ENCODE measurements around the gene AAGAB.
"Not testable (repeated sequence)": the region's sequence is repeated elsewhere in the genome, so short reads cannot be mapped to it uniquely, and the experiment has no call there.

AAGAB gene, protein sequence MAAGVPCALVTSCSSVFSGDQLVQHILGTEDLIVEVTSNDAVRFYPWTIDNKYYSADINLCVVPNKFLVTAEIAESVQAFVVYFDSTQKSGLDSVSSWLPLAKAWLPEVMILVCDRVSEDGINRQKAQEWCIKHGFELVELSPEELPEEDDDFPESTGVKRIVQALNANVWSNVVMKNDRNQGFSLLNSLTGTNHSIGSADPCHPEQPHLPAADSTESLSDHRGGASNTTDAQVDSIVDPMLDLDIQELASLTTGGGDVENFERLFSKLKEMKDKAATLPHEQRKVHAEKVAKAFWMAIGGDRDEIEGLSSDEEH

DNA sequence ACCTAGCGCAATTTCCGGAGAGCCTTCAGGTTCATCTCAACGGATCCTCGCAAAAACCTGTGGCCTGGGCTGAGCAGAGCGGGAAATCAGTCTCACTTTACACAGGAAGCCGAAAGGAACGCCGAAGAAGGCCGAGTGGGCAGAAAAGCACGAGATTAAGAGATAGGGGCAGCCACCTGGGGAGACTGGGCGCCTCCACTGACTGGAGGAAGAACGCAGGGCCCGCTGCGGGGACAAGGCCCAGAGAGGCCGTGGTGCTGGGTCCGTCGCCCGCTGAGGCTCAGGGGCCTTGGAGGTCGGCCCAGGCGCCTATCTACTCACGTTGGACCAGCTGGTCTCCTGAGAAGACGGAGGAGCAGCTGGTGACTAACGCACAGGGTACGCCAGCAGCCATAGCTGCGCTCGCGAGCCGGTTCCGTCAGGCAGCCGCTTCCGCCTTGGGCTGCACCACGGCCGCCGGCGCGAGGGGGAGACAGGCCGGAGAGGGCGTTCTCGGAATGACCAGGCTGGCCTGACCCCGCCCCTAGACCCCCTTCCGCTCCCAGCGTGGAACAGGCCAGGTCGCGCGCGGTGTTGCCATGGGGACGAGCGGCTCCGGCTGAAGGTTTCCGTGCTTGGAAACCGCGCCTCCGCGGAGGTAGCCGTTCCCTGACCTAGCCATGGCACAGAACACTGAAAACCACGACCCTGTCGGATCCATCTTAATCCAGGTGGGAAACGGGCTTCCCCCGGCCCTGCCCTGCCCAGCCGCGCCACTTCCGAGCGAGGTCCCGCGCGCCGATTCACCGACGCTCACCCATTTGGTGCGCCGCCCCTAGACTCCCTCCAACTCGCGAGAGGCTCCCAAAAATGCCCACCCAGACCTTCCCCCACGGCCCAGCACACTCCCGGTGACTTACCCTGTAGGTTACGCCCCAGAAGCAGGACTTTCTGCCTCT, at the start of gene AAGAB, which contains the start of gene IQCH:
Gene AAGAB, minus strand, starts transcription at position 424 of the 938 bp plus-strand sequence. Its CDS starts 30 bp downstream, at position 394.
Gene IQCH, plus strand, starts transcription at position 549 of the 938 bp plus-strand sequence. Its CDS starts 111 bp downstream, at position 660.
- peak; percentile 99 for DNase-seq (ENCODE audit: low spot score)

DNA sequence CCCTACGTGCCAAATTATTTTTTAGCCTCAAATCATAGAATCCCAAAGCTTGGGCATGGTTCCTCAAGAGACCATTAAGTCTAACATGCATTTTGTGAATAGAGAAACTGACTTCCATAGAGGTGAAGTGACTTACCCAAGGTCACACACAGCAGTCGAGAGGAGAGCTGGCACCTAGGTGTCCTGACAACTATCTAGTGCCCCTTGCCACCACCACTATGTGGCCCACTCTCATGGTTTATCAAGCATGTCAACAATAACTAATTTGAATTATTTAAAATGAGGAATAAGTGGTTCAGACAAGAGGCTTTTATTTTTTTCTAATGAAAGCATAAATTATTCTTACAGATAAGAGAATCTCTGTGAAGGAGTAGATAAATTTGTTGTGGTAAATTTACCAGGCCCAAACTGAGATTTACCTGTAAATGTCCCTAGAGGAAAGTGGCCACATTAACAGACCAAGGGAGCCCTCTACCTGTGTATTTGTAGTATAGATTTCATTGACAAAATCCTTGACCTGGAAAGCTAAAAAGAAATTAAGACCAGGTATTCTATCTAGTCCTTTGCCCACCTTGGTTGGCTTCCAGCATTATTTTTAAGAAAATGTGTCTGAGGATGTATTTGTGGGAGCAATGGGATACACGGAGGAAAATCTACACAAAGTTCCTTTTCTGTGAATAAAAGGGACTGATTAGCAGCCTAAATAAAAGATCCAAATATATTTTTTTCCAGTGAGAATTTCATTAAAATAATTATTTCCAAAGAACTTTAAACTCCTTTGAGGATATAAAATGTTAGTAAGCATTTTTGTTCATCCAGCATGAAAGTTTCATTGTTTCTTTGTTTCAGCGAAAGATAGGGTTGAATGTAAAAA, 49.3 kb upstream of the AAGAB start:
- DNase-seq (ENCODE audit: low spot score): peak; percentile 57

DNA sequence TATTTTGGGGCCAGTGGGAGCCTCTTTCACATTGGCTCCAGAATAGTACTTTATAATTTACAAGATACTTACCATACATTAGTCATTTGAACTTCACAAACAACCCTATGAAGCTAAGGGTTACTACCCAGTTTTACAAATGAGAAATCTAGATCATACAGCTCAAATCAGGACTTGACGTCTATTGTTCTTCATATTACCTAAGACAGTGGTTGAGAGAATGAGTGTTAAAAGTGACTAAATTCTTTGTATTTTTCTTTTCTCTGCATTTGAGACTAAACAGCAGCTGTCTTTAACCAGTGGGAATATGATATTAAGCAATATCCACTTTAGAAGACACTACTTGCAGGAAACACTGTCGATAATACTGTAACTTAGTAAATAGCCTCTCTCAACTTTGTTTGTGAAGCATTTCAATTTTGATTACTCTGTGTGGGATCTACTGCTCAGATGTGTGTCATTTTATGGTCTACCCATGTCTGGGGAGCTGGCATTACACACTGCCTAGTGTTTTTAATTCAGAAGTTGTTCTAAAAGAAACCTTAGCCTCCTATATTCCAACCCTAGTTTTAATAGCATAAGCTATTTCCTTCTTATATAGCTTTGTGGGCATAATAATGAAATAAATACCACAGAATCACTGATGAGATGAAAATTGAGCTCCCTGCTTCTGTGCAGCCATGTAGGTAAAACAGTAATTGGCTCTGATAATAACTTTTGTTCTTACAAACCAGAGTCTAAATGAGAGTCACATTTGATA, 46.0 kb upstream of the AAGAB start:
- DNase-seq (ENCODE audit: low spot score): no peak

DNA sequence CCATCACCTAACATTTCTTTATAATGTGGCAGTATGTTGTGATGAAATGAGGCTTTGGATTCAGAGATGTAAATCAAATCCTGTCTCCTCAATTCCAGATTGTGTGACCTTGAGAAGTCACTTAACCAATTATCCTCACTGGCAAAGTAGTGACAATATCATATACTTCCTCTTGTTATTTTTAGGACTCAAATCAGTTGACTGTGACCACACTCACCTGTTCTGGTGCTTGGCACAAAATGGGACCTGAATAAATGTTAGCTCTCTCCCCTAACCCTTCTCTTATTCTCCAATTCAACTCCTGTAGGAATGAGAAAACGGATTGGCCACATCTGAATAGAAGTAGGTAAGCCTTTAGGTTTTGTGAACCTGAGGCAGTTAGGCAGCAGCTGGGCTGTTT, 42.2 kb upstream of the AAGAB start:
- DNase-seq (ENCODE audit: low spot score): no peak

DNA sequence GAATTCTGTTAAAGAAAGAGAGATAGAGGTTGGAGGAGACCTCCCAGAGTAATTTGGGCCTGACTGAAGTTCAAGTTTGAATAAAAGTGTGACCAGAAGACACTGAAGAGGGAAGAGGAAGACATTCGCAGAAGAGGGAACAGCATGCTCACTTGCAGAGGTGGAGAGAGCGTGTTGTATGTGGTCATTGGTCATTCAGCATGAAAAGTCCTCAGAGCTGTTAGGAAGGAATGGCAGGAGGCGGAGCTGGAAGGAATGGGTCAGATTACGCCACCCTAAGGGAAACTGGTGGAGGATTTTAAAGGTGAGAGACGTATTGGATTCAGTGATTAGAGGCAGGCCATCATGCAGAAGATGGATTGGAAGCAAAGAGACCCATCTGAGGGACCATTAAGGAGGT, 41.7 kb upstream of the AAGAB start:
- no peak for DNase-seq (ENCODE audit: low spot score)

DNA sequence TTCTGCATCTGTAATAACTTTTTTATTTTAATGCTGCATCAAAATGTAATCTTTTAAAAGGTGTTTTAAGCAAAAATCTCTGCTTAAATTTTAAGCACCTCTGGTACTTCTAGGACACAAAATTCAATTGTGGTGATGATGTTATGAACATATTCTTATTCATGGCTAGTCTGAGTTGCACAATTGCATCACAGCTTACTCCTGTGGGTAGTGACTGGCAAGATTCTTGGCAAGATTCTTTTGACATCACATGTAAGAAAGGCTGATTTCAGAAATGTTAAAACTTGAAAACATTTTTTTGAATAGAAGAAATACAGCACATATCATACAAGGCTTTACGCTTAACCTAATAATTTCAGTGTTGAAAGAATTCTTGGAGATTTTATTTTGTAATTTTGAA, 35.9 kb upstream of the AAGAB start:
- no peak for DNase-seq (ENCODE audit: low spot score)

DNA sequence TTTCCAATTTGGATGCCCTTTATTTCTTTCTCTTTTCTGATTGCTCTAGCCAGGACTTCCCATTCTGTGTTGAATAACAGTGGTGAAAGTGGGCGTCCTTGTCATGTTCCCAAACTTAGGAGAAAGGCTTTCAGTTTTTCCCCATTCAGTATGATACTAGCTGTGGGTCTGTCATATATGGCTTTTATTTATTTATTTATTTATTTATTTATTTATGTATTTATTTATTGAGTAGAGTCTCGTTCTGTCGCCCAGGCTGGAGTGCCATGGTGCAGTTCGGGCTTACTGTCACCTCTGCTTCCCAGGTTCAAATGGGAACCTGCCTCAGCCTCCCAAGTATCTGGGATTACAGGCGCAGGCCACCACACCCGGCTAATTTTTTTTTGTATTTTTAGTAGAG, 31.9 kb upstream of the AAGAB start:
- DNase-seq (ENCODE audit: low spot score): not testable (repeated sequence)

DNA sequence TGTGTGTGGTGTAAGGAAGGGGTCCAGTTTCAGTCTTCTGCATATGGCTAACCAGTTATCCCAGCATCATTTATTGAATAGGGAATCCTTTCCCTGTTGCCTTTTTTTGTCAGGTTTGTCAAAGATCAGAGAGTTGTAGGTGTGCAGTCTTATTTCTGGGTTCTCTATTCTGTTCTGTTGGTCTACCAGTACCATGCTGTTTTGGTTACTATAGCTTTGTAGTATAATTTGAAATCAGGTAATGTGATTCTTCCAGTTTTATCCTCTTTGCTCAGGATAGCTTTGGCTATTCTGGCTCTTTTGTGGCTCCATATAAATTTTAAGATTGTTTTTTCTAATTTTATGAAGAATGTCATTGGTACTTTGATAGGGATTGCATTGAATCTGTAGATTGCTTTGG, 31.2 kb upstream of the AAGAB start:
- DNase-seq (ENCODE audit: low spot score): not testable (repeated sequence)

DNA sequence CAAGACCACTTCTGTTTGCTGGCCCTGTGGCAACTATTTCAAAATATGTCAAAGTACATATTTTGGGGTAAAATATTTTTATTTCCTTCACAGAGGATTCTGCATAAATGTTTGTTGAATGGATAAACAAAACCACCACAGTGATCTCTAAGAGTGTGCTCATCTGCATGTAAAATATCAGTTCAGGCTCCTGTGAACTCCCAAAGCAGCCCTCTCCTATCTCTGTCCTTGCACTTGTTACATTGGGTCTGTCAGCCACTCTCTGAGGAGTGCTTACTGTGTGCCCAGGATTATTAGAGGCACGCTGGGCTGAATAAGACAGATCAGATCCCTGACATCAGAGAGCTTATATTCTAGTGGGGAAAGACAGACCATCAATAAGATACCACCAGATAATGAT, 27.3 kb upstream of the AAGAB start:
- no peak for DNase-seq (ENCODE audit: low spot score)

DNA sequence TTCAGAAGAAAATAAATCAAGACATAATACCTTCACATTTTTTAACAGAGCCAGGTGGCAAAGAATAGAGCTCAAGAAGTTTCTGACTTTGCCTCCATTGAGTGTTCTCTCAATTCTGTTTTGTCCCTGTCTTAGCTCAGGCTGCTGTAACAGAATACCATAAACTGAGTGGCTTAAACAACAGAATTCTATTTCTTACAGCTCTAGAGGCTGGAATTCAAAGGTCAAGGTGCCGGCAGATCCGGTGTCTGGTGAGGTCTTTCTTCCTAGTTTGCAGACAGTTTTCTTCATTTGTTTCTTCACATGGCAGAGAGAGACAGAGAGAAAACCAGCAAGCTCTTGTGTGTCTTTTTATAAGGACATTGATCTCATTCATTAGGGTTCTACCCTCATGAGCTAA, 25.8 kb upstream of the AAGAB start:
- DNase-seq (ENCODE audit: low spot score): no peak

DNA sequence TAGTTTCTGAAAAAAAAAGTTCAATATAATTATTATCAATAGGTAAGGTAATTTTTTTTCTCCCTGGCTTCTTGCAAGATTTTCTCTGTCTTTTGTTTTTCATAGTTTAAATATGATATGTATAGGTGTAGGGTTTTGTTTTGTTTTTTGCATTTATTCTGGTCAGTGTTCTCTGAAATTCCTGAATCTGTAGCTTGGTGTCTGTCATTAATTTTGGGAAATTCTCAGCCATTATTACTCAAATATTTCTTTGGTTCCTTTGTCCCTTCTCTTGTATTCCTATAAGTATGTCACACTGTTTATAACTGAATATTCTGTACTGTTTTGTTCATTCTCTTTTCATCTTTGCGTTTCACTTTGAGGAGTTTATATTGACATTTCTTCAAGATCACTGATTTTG, 22.2 kb upstream of the AAGAB start:
- DNase-seq (ENCODE audit: low spot score): no peak

DNA sequence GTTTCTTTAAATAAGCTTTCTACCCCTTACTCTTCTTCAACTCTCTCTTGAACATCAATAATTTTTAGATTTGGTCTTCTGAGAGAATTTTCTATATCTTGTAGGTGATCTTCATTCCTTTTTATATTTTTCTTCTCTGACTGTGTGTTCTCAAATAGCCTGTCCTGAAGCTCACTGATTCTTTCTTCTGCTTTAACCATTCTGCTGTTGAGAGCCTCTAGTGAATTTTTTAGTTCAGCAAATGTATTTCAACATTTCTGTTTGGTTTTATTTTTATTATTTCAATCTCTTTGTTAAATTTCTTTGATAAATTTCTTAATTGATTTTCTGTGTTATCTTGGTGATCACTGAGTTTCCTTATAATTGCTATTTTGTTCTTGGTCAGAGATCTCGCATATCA, 19.8 kb upstream of the AAGAB start:
- no peak for DNase-seq (ENCODE audit: low spot score)

DNA sequence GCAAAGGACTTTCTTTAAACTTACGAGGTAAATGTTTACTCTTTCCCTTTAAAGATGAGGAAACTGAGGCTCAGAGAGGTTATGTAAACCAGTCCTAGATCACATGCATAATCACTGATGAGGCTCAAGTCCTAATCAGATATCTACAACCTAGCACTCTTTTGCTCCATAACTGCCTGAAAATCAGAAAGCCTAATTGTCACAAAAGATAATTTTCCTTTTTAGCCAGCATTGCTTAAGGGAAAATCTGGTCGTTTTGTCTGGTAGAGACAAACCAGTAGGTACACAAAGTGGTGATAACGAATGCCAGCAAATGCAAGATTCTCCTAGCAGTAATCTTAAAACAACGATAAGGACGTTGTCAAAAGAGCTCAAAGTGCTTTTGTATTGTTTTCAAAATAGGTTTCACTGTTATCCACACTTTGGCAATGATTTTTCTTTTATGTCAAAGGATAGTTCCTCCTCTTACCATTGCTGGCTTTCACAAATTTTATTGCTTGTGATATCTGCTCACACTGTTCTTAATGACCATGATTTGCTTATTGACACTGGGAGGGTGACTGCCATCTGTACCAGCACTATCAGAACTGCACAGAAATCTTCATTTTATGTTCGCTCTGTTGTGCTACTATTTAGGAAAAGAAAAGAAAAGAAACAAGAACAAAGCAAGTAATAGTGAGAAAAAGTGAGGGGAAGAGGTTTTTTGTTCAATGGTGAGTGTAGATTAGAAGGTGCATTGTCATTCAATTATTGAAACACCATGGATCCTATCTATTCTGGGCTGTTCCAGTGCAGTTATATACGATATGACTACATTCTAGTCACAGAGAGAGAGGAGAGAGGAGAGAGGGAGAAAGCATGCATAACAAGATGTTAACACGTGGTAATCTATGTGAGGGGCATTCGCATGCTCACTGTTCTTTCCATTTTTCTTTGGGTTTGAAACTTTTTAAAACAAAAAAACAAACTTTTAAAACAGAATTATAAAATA, 13.8 kb upstream of the AAGAB start:
- no peak for DNase-seq (ENCODE audit: low spot score)

DNA sequence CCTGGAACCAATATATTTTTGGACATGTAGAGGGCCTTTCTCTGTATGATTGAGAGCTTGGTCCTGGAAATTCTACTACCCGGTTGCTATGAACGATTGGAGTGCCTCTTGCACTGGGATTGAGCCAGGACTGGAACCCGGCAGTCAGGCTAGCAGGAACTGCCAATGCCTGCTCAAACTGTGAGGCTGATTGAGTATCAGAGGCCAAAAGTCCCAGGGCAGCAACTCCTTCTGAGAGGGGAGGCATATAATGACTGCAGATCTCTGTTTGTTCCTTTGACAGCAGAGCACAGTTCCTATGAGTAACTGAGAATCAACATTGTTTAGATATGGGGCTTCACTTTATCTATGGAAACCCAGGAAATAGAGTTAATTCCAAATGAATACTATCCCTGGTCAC, 13.0 kb upstream of the AAGAB start:
- DNase-seq (ENCODE audit: low spot score): no peak

DNA sequence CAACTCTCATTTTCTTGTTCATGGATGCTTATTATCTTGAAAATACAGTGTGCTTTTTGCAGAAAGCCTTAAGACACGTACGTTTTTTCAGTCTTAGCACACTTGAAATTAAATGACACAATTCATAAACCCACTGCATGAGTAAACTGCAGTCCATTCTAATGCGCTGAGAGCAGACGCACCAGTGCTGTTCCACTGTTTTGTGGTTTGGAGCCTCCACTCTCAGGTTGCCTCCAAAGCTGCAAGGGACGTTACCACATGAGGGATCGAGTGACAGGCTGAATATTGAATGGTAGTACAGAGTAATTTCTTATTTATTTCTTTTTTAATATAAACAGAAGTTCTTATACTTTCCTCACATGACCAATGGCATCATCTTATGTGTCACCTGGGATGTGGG, 12.4 kb upstream of the AAGAB start:
- DNase-seq (ENCODE audit: low spot score): no peak

DNA sequence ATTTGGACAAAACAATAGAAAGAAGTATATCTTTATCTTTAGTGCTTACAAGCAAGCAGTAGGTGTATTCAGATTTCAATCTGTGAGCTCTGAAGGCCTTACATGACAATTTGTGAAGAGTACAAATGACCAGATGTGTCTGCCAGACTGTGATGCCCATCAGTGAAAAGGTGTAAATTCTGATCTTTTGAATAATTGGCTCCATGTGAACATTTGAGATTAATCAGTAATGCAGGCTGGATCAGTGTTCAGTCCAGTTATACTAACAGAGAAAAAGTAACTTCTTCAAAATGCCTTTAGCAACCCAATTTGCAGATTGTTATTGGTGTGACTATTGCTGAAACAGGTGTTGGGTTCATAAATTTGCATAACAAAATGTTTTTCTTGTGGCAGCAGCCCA, 5.3 kb upstream of the AAGAB start:
- DNase-seq (ENCODE audit: low spot score): no peak

DNA sequence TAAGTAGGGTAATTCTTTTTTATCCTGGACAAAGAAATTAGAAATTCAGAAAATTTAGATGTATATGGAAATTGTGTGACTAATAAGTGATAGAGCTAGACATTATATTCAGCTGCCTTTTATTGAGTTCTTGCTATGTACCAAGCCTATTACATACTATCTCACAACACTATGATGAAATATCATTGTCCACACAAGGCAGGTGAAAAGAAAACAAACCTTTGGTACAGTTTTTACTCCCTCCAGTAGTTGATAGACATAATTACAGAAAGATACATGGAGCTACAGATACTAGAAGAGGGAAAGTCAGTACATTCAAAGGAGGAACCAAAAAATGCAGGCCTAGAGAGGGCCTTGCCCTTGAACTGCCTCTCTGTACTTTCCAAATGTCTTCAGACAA, 4.9 kb upstream of the AAGAB start:
- no peak for DNase-seq (ENCODE audit: low spot score)

DNA sequence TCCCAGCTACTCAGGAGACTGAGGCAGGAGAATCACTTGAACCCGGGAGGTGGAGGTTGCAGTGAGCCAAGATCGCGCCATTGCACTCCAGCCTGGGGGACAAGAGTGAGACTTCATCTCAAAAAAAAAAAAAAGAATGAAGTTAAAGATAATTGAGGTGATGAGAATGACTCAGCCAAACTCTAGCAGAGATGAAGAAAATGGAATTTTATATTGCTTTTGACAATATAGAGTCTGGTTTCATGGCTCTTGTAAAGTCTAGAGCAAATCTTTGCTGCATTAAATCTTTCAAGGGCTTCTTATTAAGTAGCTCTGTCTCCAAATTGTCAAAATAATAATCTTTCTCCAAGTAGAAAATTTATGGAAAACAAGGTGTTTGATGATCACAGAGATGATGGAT, 4.0 kb upstream of the AAGAB start:
- DNase-seq (ENCODE audit: low spot score): not testable (repeated sequence)

DNA sequence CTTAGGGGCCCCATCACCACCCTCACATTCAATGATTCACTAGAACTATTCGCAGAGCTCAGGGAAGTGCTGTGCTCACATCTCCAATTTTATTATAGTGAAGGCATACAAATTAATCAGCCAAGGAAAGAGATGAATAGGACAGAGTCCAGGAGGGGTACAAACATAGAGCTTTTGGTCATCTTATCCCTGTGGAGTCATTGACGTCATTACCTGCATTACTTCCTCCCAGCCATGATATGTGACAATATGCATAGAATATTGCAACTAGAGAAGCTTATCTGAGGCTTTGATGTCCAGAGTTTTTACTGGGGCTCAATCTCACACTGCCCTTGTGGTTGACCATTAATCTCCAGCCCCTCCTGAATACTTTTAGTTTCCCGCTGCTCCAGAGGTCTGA, 1.6 kb upstream of the AAGAB start:
- no peak for DNase-seq (ENCODE audit: low spot score)

DNA sequence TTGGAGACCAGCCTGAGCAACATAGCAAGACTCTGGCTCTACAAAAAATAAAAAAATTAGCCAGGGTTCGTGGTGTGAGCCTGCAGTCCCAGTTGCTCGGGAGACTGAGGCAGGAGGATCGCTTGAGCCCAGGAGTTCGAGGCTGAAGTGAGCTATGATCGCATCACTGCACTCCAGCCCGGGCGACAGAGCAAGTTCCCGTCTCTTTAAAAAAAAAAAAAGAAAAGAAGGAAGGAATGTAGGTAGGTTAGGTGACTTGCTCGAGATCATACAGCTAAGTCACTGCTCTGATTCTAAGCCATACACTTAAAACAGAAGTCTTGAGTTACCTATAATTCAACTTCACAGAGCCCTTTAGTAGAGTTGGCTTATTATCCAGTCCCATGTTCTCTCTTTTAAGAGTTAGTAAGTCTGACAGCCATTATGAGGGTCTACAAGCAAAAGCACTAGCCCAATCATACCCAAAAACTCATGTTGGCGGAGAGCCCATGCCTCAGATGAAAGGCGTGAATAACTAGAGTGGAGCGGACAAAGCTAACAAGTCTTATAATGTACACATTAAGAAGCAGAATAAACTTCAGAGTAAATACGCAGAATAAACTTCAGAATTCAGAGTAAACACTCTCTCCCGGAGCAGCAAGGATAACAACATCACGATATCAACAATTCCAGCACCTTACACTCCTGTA, 768 bp downstream of the AAGAB start:
- no peak for DNase-seq (ENCODE audit: low spot score)
